Stimulated activated CD4-positive, alpha-beta T cell treated with anti-CD3 and anti-CD28 coated beads, Interleukin-15, amount 100 ng/mL, for 48 hours (primary cell): ENCODE data around the gene LYZL1.
"Not testable (repeated sequence)": the region's sequence is repeated elsewhere in the genome, so short reads cannot be mapped to it uniquely, and the experiment has no call there.

ENCODE experiments used
- DNase-seq, 2 donors: peaks; one replicate each; pipeline ENCODE4 v3.0.0-alpha.2; 2020; ENCODE audit warnings: low read depth in 2 of 2

Gene LYZL1

GRCh38 chr10:29308142-29308541 is 19.3 kb downstream of the LYZL1 start:
- not testable (repeated sequence) for DNase-seq

GRCh38 chr10:29309465-29309864 is 20.6 kb downstream of the LYZL1 start:
- no peak for DNase-seq

- not testable (repeated sequence) for DNase-seq
Observed at GRCh38 chr10:29310463-29310862, 21.6 kb downstream of the LYZL1 start.

GRCh38 chr10:29313071-29313470 is 24.2 kb downstream of the LYZL1 start:
- DNase-seq, result no peak

- DNase-seq, result no peak
Observed at GRCh38 chr10:29314726-29315125, 25.9 kb downstream of the LYZL1 start.

GRCh38 chr10:29315814-29316213 is 26.9 kb downstream of the LYZL1 start:
- DNase-seq, result no peak

- no peak for DNase-seq
Observed at GRCh38 chr10:29316308-29317026, 27.6 kb downstream of the LYZL1 start.

GRCh38 chr10:29317027-29317420 is 28.2 kb downstream of the LYZL1 start:
- DNase-seq, result no peak

GRCh38 chr10:29317423-29318021 is 28.7 kb downstream of the LYZL1 start:
- DNase-seq, result no peak

- DNase-seq, result not testable (repeated sequence)
Observed at GRCh38 chr10:29318141-29319071, 29.5 kb downstream of the LYZL1 start.

GRCh38 chr10:29319205-29319781 is 30.4 kb downstream of the LYZL1 start:
- no peak for DNase-seq

GRCh38 chr10:29320680-29321121 is 31.8 kb downstream of the LYZL1 start:
- not testable (repeated sequence) for DNase-seq

- DNase-seq, result no peak
Observed at GRCh38 chr10:29321656-29322055, 32.8 kb downstream of the LYZL1 start.

- no peak for DNase-seq
Observed at GRCh38 chr10:29322918-29323317, 34.0 kb downstream of the LYZL1 start.

- DNase-seq, result no peak
Observed at GRCh38 chr10:29323367-29323766, 34.5 kb downstream of the LYZL1 start.

GRCh38 chr10:29324220-29324841 is 35.5 kb downstream of the LYZL1 start:
- DNase-seq, result no peak

GRCh38 chr10:29326299-29326698 is 37.4 kb downstream of the LYZL1 start:
- no peak for DNase-seq

- DNase-seq, result no peak
Observed at GRCh38 chr10:29326886-29327745, 38.2 kb downstream of the LYZL1 start.

GRCh38 chr10:29327746-29328102 is 38.9 kb downstream of the LYZL1 start:
- no peak for DNase-seq

- DNase-seq, result no peak
Observed at GRCh38 chr10:29328983-29329382, 40.1 kb downstream of the LYZL1 start.

- DNase-seq, result no peak
Observed at GRCh38 chr10:29329420-29329819, 40.5 kb downstream of the LYZL1 start.
